ENCODE data around the gene AIG1.
"Not testable (repeated sequence)": the region's sequence is repeated elsewhere in the genome, so short reads cannot be mapped to it uniquely, and the experiment has no call there.

AIG1 gene

GRCh38 chr6:143337201-143337949 lies 276.7 kb downstream of the AIG1 start:
- peak; percentile 52 for DNase-seq

GRCh38 chr6:143339223-143339622 lies 278.5 kb downstream of the AIG1 start:
- DNase-seq = no peak

- not testable (repeated sequence) for DNase-seq
These were observed 284.8 kb downstream of the AIG1 start for GRCh38 chr6:143345477-143345876.

- DNase-seq = no peak
These were observed 285.3 kb downstream of the AIG1 start for GRCh38 chr6:143346004-143346403.

GRCh38 chr6:143348531-143348930 lies 287.8 kb downstream of the AIG1 start:
- no peak for DNase-seq

- no peak for DNase-seq
These were observed 288.8 kb downstream of the AIG1 start for GRCh38 chr6:143349530-143349929.

GRCh38 chr6:143356101-143356880 lies 295.6 kb downstream of the AIG1 start:
- DNase-seq = no peak

GRCh38 chr6:143357152-143357551 lies 296.5 kb downstream of the AIG1 start:
- no peak for DNase-seq

- DNase-seq = no peak
These were observed 297.0 kb downstream of the AIG1 start for GRCh38 chr6:143357561-143358255.

GRCh38 chr6:143361536-143362191 lies 301.0 kb downstream of the AIG1 start:
- DNase-seq = no peak

GRCh38 chr6:143362192-143362558 lies 301.5 kb downstream of the AIG1 start:
- peak; percentile 12 for DNase-seq

- no peak for DNase-seq
These were observed 302.6 kb downstream of the AIG1 start for GRCh38 chr6:143363299-143363698.

- peak; percentile 74 for DNase-seq
These were observed 307.7 kb downstream of the AIG1 start for GRCh38 chr6:143368426-143368825.

GRCh38 chr6:143369971-143370370 lies 309.3 kb downstream of the AIG1 start:
- no peak for DNase-seq

- no peak for DNase-seq
These were observed 310.2 kb downstream of the AIG1 start for GRCh38 chr6:143370812-143371370.

GRCh38 chr6:143372199-143372882 lies 311.7 kb downstream of the AIG1 start:
- DNase-seq = no peak

GRCh38 chr6:143374014-143374413 lies 313.3 kb downstream of the AIG1 start:
- DNase-seq = no peak

- no peak for DNase-seq
These were observed 314.4 kb downstream of the AIG1 start for GRCh38 chr6:143375022-143375585.

GRCh38 chr6:143376375-143376774 lies 315.7 kb downstream of the AIG1 start:
- DNase-seq = no peak

GRCh38 chr6:143376861-143377260 lies 316.2 kb downstream of the AIG1 start:
- DNase-seq = no peak

GRCh38 chr6:143385636-143386035 lies 324.9 kb downstream of the AIG1 start:
- no peak for DNase-seq

GRCh38 chr6:143390278-143390677 lies 329.6 kb downstream of the AIG1 start:
- no peak for DNase-seq
